GM21423 (cell line): ENCODE measurements around the gene COL23A1.

ENCODE experiments used
- ATAC-seq: cut with Tn5 transposase; IDR thresholded peaks from one replicate; pipeline ENCODE4 v1.9.1; 2021; ENCODE audit warnings: mild to moderate bottlenecking, moderate library complexity; ENCODE audit not compliant: unreplicated experiment

COL23A1 gene

GRCh38 chr5:178479261-178479660, 110.9 kb downstream of the COL23A1 start:
- ATAC-seq, result no peak

- ATAC-seq, result no peak
Measured at GRCh38 chr5:178478370-178478769, 111.8 kb downstream of the COL23A1 start.

- ATAC-seq, result no peak
Measured at GRCh38 chr5:178477802-178478201, 112.4 kb downstream of the COL23A1 start.

- no peak for ATAC-seq
Measured at GRCh38 chr5:178476972-178477754, 113.0 kb downstream of the COL23A1 start.

GRCh38 chr5:178476531-178476930, 113.7 kb downstream of the COL23A1 start:
- ATAC-seq, result no peak

GRCh38 chr5:178475422-178475821, 114.8 kb downstream of the COL23A1 start:
- no peak for ATAC-seq

- no peak for ATAC-seq
Measured at GRCh38 chr5:178474562-178475184, 115.5 kb downstream of the COL23A1 start.

GRCh38 chr5:178473854-178474253, 116.3 kb downstream of the COL23A1 start:
- no peak for ATAC-seq

GRCh38 chr5:178472138-178472537, 118.1 kb downstream of the COL23A1 start:
- ATAC-seq, result no peak

GRCh38 chr5:178471711-178472110, 118.5 kb downstream of the COL23A1 start:
- no peak for ATAC-seq

- no peak for ATAC-seq
Measured at GRCh38 chr5:178470760-178471025, 119.5 kb downstream of the COL23A1 start.

- ATAC-seq, result no peak
Measured at GRCh38 chr5:178469975-178470759, 120.0 kb downstream of the COL23A1 start.

GRCh38 chr5:178469011-178469974, 120.9 kb downstream of the COL23A1 start:
- no peak for ATAC-seq

GRCh38 chr5:178468196-178468685, 122.0 kb downstream of the COL23A1 start:
- ATAC-seq, result no peak

GRCh38 chr5:178467568-178468195, 122.5 kb downstream of the COL23A1 start:
- no peak for ATAC-seq

GRCh38 chr5:178467205-178467567, 123.0 kb downstream of the COL23A1 start:
- ATAC-seq, result no peak

GRCh38 chr5:178466342-178466741, 123.9 kb downstream of the COL23A1 start:
- ATAC-seq, result no peak

- no peak for ATAC-seq
Measured at GRCh38 chr5:178465861-178466288, 124.3 kb downstream of the COL23A1 start.

GRCh38 chr5:178465228-178465860, 124.8 kb downstream of the COL23A1 start:
- ATAC-seq, result no peak
